Embryonic facial prominence (tissue), 1 donor: ENCODE measurements around the gene GLI1.

Experiments used
- DNase-seq: peaks from one replicate; pipeline ENCODE4 v3.0.0-alpha.2; 2016; ENCODE audit errors: extremely low spot score

Gene GLI1

GRCh38 chr12:57461276-57461916 lies 1.8 kb downstream of the GLI1 start:
- DNase-seq = peak; percentile 46

- DNase-seq = no peak
Observed at GRCh38 chr12:57461917-57462250, 2.3 kb downstream of the GLI1 start.

GRCh38 chr12:57462251-57462911 lies 2.8 kb downstream of the GLI1 start:
- DNase-seq = peak; percentile 74

- no peak for DNase-seq
Observed at GRCh38 chr12:57462912-57463253, 3.3 kb downstream of the GLI1 start.

- DNase-seq = no peak
Observed at GRCh38 chr12:57464569-57464968, 5.0 kb downstream of the GLI1 start.

GRCh38 chr12:57465030-57465746 lies 5.6 kb downstream of the GLI1 start:
- no peak for DNase-seq

GRCh38 chr12:57465747-57466505 lies 6.3 kb downstream of the GLI1 start:
- no peak for DNase-seq

GRCh38 chr12:57467212-57467874 lies 7.8 kb downstream of the GLI1 start:
- no peak for DNase-seq

GRCh38 chr12:57467915-57468314 lies 8.3 kb downstream of the GLI1 start:
- no peak for DNase-seq

GRCh38 chr12:57469296-57470164 lies 9.9 kb downstream of the GLI1 start:
- no peak for DNase-seq

GRCh38 chr12:57470286-57470969 lies 10.8 kb downstream of the GLI1 start:
- no peak for DNase-seq

- DNase-seq = no peak
Observed at GRCh38 chr12:57470970-57471656, 11.5 kb downstream of the GLI1 start.

- DNase-seq = no peak
Observed at GRCh38 chr12:57471661-57472060, 12.1 kb downstream of the GLI1 start.

- DNase-seq = no peak
Observed at GRCh38 chr12:57472391-57472790, 12.8 kb downstream of the GLI1 start.

GRCh38 chr12:57473392-57473791 lies 13.8 kb downstream of the GLI1 start:
- no peak for DNase-seq

GRCh38 chr12:57473886-57474285 lies 14.3 kb downstream of the GLI1 start:
- DNase-seq = no peak

GRCh38 chr12:57474430-57474829 lies 14.8 kb downstream of the GLI1 start:
- no peak for DNase-seq

- no peak for DNase-seq
Observed at GRCh38 chr12:57474862-57475261, 15.3 kb downstream of the GLI1 start.

- DNase-seq = no peak
Observed at GRCh38 chr12:57475271-57476161, 15.9 kb downstream of the GLI1 start.
